Fibroblast of gingiva (primary cell): Measurements from ENCODE around the gene KBTBD3.

Experiments used
- DNase-seq: peaks from one replicate; pipeline ENCODE4 v3.0.0-alpha.2; 2011; ENCODE audit warnings: low read depth

The KBTBD3 gene

DNA sequence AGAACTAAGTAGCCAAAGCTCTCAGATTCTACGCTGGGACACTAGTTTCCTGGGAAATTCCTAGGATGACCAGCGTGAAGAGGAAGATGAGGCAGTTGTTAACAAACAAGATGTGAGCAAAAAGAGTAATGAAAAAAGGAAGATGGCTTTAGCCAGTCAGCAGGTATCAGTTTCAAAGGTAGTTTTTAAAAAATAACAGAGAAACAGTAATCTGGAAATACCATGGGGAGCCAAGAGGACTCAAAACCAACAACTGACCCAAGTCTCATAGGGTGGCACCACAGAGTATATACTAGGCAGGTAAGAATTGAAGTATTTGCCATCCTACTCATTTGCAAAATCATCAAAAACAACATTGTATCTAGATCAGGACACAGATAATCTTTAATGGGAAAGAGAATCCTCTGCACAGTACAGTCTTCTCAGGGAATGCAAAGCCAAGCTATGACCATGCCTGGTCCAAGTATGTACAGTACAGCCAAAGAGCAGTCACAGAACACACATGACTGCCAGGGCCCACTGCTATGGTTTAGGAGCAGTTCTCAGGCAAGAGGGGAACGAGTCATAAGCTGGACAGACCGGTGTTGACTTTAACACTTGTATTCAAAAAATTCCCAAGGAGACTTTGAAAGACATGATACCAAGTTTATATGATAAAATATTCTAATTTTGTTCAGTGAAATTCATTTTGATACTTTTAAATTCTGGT is 75.7 kb downstream of the KBTBD3 start:
- DNase-seq: no peak
